ENCODE results near the gene URI1.

- TF ChIP-seq CTCF (IDR thresholded peaks at IDR 0.05; ENCODE audit: insufficient read depth, low read length) (no peak), SPI1 (IDR thresholded peaks at IDR 0.05; ENCODE audit: borderline replicate concordance, low read depth) (no peak), REST (IDR thresholded peaks at IDR 0.05; ENCODE audit: insufficient replicate concordance, low read depth) (no peak), POLR2AphosphoS5 (IDR thresholded peaks at IDR 0.05; ENCODE audit: low read depth) (no peak), GABPA (IDR thresholded peaks at IDR 0.05; ENCODE audit: low read depth) (no peak)
Observed at GRCh38 chr19:30004403-30004802, 62.4 kb downstream of the URI1 start.
